ENCODE data around the gene UBE2O.

UBE2O gene

GRCh38 chr17:76381633-76382350 is 71.2 kb downstream of the UBE2O start:
- 60 to 63% methylated on average over 19 of the region's 19 CpGs for WGBS, 2 experiments
- Histone ChIP-seq H3K4me3 (ENCODE audit: insufficient read depth, low read depth, low read length) (peak overlapping the region; percentile 60), H3K36me3 (ENCODE audit: control insufficient read depth, insufficient read depth, low read length) (no peaks in the 10 kb centered on the region), H3K27me3 (ENCODE audit: control insufficient read depth, insufficient read depth, low read length, poor library complexity, severe bottlenecking) (peaks cover 43% of the 10 kb centered on the region), H3K27ac (ENCODE audit: insufficient read depth, low read depth, low read length, poor library complexity, severe bottlenecking) (peak overlapping the region; percentile 86), H3K4me1 (ENCODE audit: control insufficient read depth, insufficient read depth, low read length) (peaks cover 32% of the 10 kb centered on the region), H3K9me3 (ENCODE audit: control insufficient read depth, low read length) (no peaks in the 10 kb centered on the region)

GRCh38 chr17:76379646-76380376 is 73.1 kb downstream of the UBE2O start:
- 89 to 92% methylated on average over 21 of the region's 21 CpGs for whole genome bisulfite sequencing, 2 experiments
- Histone ChIP-seq H3K4me3 (ENCODE audit: insufficient read depth, low read depth, low read length) (no peak overlapping the region), H3K9me3 (ENCODE audit: control insufficient read depth, low read length) (no peaks in the 10 kb centered on the region), H3K36me3 (ENCODE audit: control insufficient read depth, insufficient read depth, low read length) (no peaks in the 10 kb centered on the region), H3K27ac (ENCODE audit: insufficient read depth, low read depth, low read length, poor library complexity, severe bottlenecking) (no peak overlapping the region), H3K27me3 (ENCODE audit: control insufficient read depth, insufficient read depth, low read length, poor library complexity, severe bottlenecking) (peaks cover 25% of the 10 kb centered on the region), H3K4me1 (ENCODE audit: control insufficient read depth, insufficient read depth, low read length) (peaks cover 18% of the 10 kb centered on the region)

GRCh38 chr17:76379275-76379641 is 73.7 kb downstream of the UBE2O start:
- WGBS, 2 experiments = 88 to 93% methylated on average over 11 of the region's 11 CpGs
- H3K9me3 ChIP-seq (ENCODE audit: control insufficient read depth, low read length) = no peaks in the 10 kb centered on the region
- H3K36me3 ChIP-seq (ENCODE audit: control insufficient read depth, insufficient read depth, low read length) = no peaks in the 10 kb centered on the region
- H3K4me1 ChIP-seq (ENCODE audit: control insufficient read depth, insufficient read depth, low read length) = peaks cover 14% of the 10 kb centered on the region
- H3K4me3 ChIP-seq (ENCODE audit: insufficient read depth, low read depth, low read length) = no peak overlapping the region
- H3K27me3 ChIP-seq (ENCODE audit: control insufficient read depth, insufficient read depth, low read length, poor library complexity, severe bottlenecking) = peaks cover 20% of the 10 kb centered on the region
- no peak overlapping the region for H3K27ac ChIP-seq (ENCODE audit: insufficient read depth, low read depth, low read length, poor library complexity, severe bottlenecking)

GRCh38 chr17:76378548-76379274 is 74.2 kb downstream of the UBE2O start:
- Histone ChIP-seq H3K9me3 (ENCODE audit: control insufficient read depth, low read length) (no peaks in the 10 kb centered on the region), H3K27me3 (ENCODE audit: control insufficient read depth, insufficient read depth, low read length, poor library complexity, severe bottlenecking) (peaks cover 14% of the 10 kb centered on the region), H3K4me1 (ENCODE audit: control insufficient read depth, insufficient read depth, low read length) (peaks cover 17% of the 10 kb centered on the region), H3K27ac (ENCODE audit: insufficient read depth, low read depth, low read length, poor library complexity, severe bottlenecking) (no peak overlapping the region), H3K4me3 (ENCODE audit: insufficient read depth, low read depth, low read length) (no peak overlapping the region), H3K36me3 (ENCODE audit: control insufficient read depth, insufficient read depth, low read length) (no peaks in the 10 kb centered on the region)
- 85 to 93% methylated on average over 5 of the region's 5 CpGs for WGBS, 2 experiments

- no peak overlapping the region for H3K4me3 ChIP-seq (ENCODE audit: insufficient read depth, low read depth, low read length)
- H3K4me1 ChIP-seq (ENCODE audit: control insufficient read depth, insufficient read depth, low read length) = peaks cover 14% of the 10 kb centered on the region
- no peaks in the 10 kb centered on the region for H3K36me3 ChIP-seq (ENCODE audit: control insufficient read depth, insufficient read depth, low read length)
- H3K27ac ChIP-seq (ENCODE audit: insufficient read depth, low read depth, low read length, poor library complexity, severe bottlenecking) = no peak overlapping the region
- H3K27me3 ChIP-seq (ENCODE audit: control insufficient read depth, insufficient read depth, low read length, poor library complexity, severe bottlenecking) = no peaks in the 10 kb centered on the region
- 88% methylated on average over 8 of the region's 8 CpGs for WGBS, 2 experiments
- H3K9me3 ChIP-seq (ENCODE audit: control insufficient read depth, low read length) = no peaks in the 10 kb centered on the region
Measured at GRCh38 chr17:76376318-76377133, 76.4 kb downstream of the UBE2O start.

GRCh38 chr17:76371656-76372628 is 81.0 kb downstream of the UBE2O start:
- Histone ChIP-seq H3K27me3 (ENCODE audit: control insufficient read depth, insufficient read depth, low read length, poor library complexity, severe bottlenecking) (no peaks in the 10 kb centered on the region), H3K27ac (ENCODE audit: insufficient read depth, low read depth, low read length, poor library complexity, severe bottlenecking) (no peak overlapping the region), H3K4me3 (ENCODE audit: insufficient read depth, low read depth, low read length) (no peak overlapping the region), H3K9me3 (ENCODE audit: control insufficient read depth, low read length) (no peaks in the 10 kb centered on the region), H3K36me3 (ENCODE audit: control insufficient read depth, insufficient read depth, low read length) (no peaks in the 10 kb centered on the region), H3K4me1 (ENCODE audit: control insufficient read depth, insufficient read depth, low read length) (peaks cover 10% of the 10 kb centered on the region)
- WGBS, 2 experiments = 95 to 96% methylated on average over 14 to 16 of the region's 16 CpGs

GRCh38 chr17:76370261-76370993 is 82.5 kb downstream of the UBE2O start:
- no peak overlapping the region for H3K4me3 ChIP-seq (ENCODE audit: insufficient read depth, low read depth, low read length)
- no peak overlapping the region for H3K27ac ChIP-seq (ENCODE audit: insufficient read depth, low read depth, low read length, poor library complexity, severe bottlenecking)
- WGBS, 2 experiments = 82 to 93% methylated on average over 10 to 11 of the region's 11 CpGs

GRCh38 chr17:76369804-76370203 is 83.1 kb downstream of the UBE2O start:
- H3K36me3 ChIP-seq (ENCODE audit: control insufficient read depth, insufficient read depth, low read length) = no peaks in the 10 kb centered on the region
- no peaks in the 10 kb centered on the region for H3K27me3 ChIP-seq (ENCODE audit: control insufficient read depth, insufficient read depth, low read length, poor library complexity, severe bottlenecking)
- H3K27ac ChIP-seq (ENCODE audit: insufficient read depth, low read depth, low read length, poor library complexity, severe bottlenecking) = no peak overlapping the region
- no peak overlapping the region for H3K4me3 ChIP-seq (ENCODE audit: insufficient read depth, low read depth, low read length)
- no peaks in the 10 kb centered on the region for H3K9me3 ChIP-seq (ENCODE audit: control insufficient read depth, low read length)
- H3K4me1 ChIP-seq (ENCODE audit: control insufficient read depth, insufficient read depth, low read length) = peaks cover 10% of the 10 kb centered on the region
- WGBS, 2 experiments = 87 to 91% methylated on average over 7 of the region's 7 CpGs

More at GRCh38 chr17:76370261-76370993, 82.5 kb downstream of the UBE2O start:
- Histone ChIP-seq H3K36me3 (ENCODE audit: control insufficient read depth, insufficient read depth, low read length) (no peaks in the 10 kb centered on the region), H3K4me1 (ENCODE audit: control insufficient read depth, insufficient read depth, low read length) (peaks cover 10% of the 10 kb centered on the region), H3K9me3 (ENCODE audit: control insufficient read depth, low read length) (no peaks in the 10 kb centered on the region), H3K27me3 (ENCODE audit: control insufficient read depth, insufficient read depth, low read length, poor library complexity, severe bottlenecking) (no peaks in the 10 kb centered on the region)

Measured in ectodermal cell (in vitro differentiated cells).